Stimulated activated CD4-positive, alpha-beta T cell treated with anti-CD3 and anti-CD28 coated beads, Interleukin-4, amount 100 ng/mL, for 48 hours (primary cell): ENCODE results near the gene CD180.

ENCODE experiments used
- DNase-seq, 2 donors: peaks; one replicate each; pipeline ENCODE4 v3.0.0-alpha.2; 2020; ENCODE audit warnings: low read depth in 2 of 2

The CD180 gene

DNA sequence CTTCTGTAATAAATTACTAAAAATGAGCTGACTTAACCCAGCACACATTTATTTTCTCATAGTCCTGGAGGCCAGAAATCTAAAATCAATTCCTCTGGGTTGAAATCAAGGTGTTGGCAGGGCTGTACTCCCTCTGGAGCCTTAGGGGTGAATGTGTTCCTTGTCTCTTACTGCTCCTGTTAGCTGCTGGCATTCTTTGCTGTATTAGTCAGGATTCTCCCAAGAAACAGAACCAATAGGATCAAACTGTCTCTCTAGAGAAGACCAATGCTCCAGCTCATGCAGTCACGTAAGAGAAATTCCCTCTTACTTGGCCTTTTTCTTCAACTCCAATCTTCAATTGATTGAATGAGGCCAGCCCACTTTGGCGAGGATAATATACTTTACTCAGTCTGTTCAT lies 15.3 kb upstream of the CD180 start:
- no peak for DNase-seq

DNA sequence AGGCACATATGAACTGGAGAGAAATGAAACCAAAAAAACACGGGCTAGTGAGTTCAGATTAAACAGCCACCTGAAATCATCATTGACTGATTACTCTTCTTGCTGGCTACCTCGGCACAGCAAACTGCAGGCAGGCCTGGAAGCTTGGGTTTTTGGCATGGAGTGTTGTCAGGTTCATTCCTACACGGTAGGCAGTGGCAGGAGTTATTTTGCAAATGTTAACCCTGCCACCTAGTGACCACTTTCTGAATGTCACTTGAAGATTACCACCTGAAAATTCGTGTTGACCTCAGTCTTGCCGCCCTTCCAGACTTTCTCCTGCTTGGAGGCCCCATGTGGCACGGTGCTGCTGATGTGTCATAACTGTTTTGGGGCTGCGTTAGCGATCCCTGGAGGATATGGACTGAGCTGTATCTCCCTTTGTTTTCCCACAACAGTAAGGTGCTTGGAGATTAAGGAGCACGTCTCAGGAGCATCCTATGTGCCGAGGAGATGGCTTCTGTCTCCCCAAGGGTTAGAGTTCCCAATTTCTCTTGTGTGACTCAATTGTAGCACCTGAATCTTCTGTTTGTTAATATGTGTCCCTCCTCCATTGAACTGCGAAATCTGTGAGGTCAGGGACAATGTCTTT lies 12.7 kb upstream of the CD180 start:
- peak; percentile 32 to 54 for DNase-seq

DNA sequence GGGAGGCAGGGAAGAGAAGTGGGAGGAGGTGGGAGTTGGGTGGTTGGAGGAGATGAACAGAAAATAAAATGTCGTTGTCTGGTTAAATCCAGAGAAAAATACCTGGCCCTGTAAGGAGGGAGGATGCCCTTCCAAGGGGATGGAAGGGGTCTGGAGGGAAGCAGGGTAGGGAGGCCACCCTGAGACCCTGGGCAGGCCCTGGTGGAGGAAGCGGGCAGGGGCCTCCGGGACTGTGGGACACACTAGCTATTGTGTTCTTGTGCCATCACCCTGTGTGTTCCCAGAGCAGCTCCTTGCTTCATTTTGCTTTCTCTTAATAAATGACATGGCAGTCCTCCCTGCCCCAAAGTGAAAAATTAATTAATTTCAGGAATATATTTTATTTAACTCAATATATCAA lies 11.8 kb upstream of the CD180 start:
- DNase-seq, result no peak

DNA sequence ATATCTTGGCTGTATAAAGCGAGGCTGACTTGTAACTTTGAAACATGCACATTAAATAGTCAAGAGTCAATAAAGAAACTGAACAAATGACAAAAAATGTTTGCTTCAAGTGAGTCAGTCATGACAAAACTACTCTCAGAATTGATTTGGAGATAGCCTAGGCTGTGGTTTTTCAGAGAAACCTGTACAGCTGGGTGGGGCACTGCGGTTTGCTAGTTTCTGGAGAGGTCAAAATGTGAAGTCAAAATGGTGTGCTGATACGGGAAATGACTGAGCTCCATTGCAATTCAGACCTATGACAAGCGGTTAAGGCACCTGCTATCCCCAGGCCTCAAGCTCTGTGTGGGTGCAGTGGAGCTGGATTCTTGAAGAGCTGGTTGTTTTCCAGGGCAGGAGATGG lies 10.3 kb upstream of the CD180 start:
- peak; percentile 70 to 82 for DNase-seq

DNA sequence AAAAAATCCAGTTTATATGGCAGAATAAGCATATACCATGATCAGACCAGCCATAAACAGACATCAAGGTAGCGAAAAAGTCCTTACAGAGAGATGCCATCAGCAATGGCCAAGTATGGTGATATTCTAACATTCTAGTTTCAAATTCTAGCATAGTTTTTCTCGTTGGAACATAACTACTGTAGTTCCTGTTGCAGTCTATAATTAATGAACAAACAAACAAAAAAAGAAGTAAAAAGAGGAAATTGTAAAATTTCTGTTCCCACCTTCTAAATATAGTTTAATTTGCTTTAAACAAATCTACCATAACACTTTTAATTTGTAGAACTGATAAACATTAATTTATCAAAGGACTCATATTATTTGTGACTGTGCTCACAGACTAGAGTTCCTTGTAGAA lies 9.9 kb upstream of the CD180 start:
- DNase-seq, result no peak

DNA sequence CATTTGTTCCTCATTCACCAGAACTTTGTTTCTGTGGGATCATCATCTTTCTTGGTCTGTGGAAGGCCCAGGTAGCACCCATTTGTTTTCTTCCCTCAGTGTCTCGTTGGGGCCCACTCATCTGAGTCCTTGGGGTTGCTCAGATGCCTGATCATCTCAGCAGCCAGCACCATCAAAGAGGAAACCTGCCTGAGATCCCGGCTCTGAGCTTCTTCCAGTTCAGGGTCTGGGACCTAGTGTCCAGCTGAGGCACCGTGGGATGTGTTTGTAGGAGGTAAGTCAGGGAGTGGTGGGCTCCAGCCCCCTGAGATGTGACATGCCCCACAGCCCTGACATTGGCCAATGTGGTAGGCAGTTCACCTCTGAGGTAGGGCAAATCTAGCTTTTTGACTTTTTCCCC lies 9.4 kb upstream of the CD180 start:
- no peak for DNase-seq

DNA sequence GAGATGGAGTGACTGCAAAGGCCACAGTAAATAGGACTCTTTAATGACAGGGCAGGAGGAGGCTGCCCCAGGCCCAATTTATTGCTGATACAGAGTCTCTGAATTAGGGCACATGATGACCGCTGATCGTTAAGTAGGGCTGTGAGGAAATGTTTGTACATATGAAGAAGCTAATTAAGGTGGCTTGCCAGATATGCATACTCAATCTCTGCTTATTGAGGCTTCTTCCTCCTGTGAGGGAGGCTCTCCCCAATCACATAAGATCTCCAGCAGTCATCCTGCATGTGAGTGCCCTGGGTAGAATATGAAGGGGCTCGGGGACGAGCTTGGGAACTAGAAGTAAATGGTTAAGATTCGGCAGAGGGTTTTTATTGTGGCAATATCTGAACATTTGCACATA lies 8.2 kb upstream of the CD180 start:
- no peak for DNase-seq

DNA sequence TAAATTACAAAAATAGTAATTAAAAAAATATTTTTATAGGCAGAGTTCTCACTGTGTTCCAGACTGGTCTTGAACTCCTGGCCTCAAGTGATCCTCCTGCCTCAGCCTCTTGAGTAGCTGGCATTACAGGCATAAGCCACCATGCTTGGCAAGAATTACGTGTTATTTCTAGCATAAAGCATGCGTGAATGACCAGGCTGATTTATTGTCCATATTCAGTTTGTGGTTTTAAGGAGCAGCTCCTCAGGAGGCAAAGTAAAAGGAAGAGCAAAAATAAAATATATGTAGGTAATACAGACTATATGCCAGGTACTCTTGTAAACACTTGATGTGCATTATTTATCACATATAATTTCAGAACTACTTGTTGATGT lies 7.1 kb upstream of the CD180 start:
- DNase-seq, result no peak

DNA sequence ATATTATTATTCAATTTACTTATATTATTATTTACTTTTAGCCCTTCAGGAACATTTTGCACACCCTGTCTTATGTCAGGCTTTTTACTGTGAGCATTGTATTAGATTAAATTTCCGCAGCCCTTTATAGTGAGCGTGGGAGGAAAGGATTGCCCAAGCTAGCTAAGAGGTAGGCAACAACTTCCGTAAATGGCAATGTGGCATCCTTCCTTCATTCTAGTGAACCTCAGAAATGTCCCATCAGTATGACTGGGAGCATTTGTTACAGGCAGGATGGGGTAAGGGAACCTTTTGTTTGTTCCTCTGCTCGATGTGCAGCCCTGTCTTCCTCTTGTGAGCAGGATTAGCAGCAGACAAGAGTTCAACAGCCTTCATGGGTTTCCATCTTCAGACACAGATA lies 6.2 kb upstream of the CD180 start:
- DNase-seq, result no peak

DNA sequence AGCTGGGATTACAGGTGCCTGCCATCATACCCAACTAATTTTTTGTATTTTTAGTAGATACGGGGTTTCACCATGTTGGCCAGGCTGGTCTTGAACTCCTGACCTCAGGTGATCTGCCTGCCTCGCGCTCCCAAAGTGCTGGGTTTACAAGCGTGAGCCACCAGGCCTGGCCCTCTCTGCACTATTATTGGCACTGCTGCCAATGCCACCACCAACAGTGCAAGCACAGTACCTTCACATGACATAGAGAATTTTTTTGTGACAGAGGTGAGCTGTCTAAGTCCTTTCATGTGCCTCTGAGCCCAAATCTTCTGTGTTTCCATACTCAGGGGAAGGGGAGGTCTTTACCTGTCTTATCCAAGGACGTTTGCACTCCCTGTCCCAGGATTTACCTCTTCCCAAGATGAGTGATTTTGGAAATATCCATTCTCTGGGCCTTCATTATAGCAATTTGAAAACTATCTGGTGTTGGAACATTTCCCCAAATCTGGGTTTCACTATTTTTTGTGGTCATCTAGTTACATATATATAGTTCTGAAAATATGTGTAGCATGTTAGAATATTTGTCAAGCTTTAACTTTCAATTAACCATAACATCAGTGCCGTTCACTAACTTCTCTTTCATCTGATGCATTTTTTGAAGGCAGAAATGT lies 5.4 kb upstream of the CD180 start:
- no peak for DNase-seq

DNA sequence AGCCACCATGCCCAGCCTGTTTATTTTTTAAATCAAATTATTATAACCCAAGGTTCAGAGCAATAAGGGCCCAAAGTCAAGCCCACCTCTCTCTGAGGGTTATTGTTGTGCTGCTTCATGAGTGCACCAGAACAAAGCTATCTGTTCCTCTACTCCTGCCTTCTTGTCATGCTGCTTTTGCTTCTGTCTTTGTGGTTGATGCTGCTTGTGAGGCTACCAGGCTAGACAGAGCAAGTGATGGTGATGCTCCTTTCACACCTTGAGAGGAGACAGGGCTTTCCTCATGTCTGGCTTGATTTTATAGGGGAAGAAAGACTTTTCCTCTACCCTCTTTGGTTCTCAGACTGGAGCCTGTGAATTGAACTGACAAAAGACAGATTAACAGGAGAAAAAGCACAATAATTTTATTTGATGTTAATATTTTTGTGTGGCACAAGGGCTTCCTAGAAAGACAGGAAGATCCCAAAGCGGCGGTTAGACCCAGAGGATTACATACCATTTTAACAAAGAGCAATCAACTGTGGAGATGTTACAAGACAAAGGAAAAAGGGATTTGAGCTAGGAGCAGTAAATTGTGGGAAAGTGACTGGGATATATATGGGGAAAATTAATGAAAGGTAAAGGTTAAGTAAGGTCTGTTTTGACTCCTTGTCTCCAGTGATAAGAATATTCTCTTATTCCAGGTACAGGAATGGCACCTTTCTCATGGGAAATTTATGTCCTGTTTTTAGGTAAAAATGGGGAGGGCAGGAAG lies 4.4 kb upstream of the CD180 start:
- DNase-seq, result no peak

DNA sequence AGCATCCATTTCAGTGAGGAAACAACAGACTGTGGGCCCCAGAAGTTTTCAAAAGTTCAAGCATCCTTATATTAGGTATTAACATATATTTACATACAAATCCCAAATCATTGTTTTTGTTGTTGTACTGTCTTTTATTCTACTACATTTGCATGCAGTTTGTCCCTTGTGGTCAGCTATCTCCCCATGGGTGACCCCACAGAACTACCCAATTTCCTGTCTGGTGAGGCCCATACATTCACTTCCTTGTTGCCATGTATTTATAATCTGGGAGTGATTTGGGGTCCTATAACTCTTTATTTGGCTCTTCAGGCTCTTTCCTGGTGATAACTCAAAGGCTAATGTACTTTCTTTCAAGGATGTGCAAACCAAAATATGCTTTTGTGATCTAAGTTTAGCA lies 3.3 kb upstream of the CD180 start:
- DNase-seq, result no peak

DNA sequence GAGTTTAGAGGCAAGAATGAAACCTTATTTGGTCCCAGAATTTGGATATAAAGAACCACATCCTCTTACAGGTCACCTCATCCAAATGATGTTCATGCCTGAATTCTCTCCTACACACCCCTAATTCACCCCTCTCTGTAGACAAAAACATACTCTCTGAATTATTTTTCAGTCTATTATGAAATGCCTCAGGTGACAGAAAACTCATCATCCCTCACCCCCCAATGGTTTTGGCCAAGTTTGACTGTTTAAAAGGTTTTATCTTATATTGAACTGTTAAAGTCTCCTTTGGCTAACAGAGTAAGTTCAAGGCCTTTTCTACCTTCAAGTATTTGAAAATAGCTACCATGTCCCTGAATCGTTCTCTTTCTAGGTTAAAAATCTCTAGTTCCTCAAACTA lies 2.3 kb upstream of the CD180 start:
- no peak for DNase-seq

DNA sequence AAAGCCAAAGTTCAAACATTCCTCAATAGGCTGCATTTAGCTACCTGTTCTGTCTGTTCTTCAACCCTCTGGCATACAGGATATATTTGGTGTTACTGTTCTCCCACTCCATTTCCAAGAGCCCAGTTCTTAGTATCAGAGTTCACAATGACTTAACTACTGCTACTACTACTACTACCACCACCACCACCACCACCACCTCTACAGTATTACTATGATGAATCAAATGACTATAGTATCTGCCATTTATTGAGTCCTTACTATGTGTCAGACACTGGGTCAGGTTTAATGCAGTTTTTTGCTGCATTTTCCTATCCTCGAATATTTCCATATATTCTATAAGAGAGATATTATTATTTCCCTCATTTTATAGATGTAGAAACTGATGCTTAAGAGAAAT lies 937 bp upstream of the CD180 start:
- DNase-seq, result no peak

DNA sequence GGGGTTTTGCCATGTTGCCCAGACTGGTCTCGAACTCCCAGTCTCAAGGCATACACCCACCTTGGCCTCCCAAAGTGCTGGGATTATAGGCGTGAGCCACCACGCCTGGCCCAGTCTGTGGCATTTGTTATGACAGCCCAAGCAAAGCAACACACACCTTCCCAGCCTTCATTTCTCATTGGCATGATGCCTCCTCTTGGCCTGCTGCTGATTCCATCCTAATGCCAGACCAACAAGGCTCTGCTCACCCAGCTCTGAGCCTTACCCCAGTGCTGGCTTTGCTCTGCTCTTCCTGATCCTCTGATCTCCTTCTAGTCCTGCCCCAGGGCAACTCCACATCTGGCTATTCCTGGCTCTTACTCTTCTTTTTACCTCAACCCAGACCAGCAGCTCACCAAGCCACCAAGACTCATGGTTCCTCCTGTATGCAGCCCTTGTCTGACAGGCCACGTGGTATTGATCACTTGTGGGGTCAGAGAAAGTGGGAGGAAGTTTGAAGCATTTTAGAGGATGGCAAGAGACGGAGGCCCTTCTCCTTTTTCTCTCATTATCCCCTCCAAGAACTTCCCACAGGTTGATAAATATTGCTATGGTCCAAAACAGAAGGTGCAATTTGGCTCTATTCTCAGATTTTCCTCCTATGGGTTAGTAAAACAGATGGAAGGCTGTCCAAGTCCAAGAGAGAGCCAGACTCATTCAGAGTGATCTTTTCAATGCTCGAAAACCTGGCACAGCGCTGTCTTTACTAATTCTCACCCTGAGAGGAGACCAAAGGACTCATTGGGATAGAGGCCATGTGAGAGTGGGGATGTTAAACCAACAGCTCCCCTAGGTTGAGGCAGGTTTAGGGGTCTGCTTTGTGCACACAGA lies 958 bp downstream of the CD180 start:
- DNase-seq, result no peak

DNA sequence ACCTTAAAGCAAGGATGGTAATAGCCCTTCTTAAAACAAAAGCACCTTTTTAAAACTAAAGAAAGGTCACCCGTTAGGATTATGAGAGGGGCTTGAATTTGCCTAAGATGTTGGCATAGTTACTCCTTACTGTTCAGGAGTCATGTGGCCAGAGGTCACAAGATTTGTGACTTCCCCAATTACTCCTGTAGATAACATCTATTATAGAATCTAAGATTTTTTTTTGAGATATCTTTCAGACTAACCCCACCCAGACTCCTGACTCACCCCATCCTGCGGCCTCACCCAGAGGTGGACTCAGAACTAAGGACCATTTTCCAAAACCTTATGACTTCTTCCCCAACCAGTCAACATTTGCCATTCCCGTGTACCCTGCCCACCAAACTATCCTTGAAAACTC lies 2.4 kb downstream of the CD180 start:
- no peak for DNase-seq

DNA sequence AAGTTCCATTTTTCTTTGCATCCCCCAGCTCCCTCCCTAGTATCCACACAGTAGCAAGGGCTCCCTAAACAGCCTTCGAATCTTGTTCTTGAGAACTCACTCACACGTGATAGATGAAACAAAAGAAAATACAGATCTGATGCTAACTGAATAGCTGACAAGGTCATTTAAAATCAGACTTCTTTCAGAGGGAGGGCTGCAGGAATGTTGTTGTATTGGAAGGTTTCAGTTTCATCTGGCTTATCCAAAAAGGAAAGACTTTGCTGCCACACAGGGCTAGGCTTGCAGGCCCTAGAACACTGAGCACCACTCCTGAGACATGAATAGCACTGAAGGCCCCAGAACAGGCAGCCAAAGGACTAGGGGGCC lies 3.2 kb downstream of the CD180 start:
- no peak for DNase-seq

DNA sequence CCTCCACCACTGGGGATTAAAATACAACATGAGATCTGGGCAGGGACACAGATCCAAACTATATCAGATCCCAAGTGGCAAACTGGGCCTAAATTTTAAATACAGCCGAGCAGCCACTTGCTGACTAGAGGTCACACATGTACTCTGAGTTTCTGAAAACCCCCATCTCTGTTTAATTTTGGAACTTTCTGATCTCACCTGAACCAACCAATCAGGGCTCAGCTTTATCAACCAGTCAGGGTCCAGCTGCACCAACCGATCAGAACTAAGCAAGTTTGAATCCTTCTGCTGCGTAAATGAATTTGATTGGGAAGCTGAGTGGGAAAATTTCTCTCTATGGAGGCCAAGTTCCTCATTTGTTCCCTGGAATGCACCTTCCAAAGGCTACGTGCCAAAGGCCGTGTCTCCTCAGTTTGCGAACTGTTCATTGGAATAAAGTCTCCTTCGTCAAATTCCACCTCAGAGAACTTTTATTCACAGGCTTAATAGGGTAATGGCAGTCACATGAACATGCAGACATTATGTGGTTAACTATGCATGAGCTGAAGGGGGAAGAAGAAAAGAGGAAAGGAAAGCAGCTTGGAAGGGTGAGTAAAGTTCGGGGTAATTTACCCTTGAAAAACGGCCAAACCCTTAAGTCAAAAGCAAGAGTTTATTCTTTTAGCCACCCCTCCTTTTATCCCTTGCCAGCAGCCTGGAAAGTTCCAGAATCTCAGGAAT lies 3.7 kb downstream of the CD180 start:
- DNase-seq, result no peak

DNA sequence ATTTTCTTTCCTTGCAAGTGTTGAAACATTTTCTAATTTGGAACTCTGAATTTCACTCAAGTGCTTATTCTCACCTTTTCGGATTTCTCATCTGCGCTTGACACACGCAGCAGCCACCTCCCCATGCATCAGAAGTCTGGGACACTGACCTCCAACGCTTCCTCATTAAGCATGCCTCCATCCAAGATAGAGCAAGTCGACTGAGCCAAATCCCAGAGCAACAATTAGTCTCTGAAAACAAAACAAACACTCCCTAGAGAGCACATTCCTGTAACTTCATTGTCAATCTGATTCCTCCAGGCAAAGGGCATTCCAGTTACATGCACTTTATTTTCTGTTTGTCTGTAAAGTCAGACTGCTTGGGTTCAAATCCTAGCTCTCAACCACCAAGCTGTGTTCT lies 5.7 kb downstream of the CD180 start:
- DNase-seq, result no peak

DNA sequence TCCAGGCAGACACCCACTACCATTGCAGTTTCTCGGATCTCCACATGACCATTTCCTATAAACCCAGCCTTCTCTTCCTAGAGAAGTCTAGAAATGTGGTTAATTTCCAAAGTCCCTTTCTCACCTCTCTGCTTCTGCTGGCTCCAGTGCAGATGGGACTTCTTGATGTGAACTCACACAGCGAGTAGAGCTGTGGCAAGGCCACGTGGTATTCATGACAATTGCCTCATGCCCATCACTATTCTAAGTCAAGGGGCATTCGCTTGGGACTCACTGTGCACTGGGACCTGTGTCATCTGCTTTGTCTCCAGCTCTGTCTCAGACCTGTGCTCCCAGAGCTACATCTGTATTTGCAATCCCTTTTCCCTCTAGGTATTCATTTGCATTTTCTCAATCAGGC lies 6.2 kb downstream of the CD180 start:
- DNase-seq, result no peak

DNA sequence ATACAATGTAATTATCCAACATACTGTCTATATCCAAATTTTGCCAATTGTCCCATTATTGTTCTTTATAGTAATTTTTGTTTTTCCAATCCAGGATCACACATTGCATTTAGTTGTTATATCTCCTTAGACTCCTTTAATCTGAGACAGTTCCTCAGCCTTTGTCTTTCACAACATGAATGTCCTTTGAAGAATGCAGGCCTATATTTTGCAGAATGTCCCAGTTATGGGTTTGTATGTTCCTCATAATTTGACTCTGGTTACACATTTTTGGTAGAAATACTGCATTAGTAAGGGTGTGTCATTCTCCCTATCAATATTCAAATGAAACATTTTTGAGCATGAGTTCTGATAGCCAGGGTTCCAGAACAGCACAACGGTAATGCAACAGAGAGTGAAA lies 6.7 kb downstream of the CD180 start:
- DNase-seq, result no peak

DNA sequence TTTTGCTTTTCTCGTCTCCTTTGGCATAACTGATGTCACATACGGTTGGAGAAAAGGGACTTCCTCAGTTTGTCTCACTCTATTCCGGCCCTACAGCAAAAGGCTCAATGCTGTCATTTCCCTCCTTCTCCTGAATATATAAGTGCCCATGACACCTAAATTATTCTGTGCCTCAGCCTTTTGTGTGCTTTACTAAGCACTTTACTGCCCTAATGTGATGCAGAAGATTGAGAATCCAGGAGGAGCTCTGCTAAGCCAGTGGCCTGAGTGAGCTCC lies 7.6 kb downstream of the CD180 start:
- no peak for DNase-seq
